ENCODE results near the gene SMPX. TPM values are rescaled to one million over a fixed set of nuclear protein-coding genes. Genes with fewer than 3 reads are reported as not detected.

Gene SMPX
- total and polyA plus RNA-seq, 3 donors from 2014 or later = 4.2 TPM; not detected in 2

GRCh38 chrX:21728276-21728968, 29.5 kb downstream of the SMPX start:
- Histone ChIP-seq H3K9me3 (no peaks in the 10 kb centered on the region), H3K36me3 (ENCODE audit: low read depth, missing control alignments) (no peaks in the 10 kb centered on the region), H3K4me3 (no peak overlapping the region), H3K27ac (no peak overlapping the region), H3K27me3 (no peaks in the 10 kb centered on the region), H3K4me1 (no peaks in the 10 kb centered on the region)
- intact Hi-C loops (cut with DNase I; ENCODE audit: low total_unique reads) = no loop called here
- TF ChIP-seq POLR2A (IDR thresholded peaks at IDR 0.05) (no peak), CTCF (IDR thresholded peaks at IDR 0.05) (no peak)
- WGBS, 2 donors = 87 to 100% methylated on average over 3 of the region's 3 CpGs
- DNase-seq = no peak

- H3K27me3 ChIP-seq = no peaks in the 10 kb centered on the region
- H3K4me3 ChIP-seq = no peak overlapping the region
- no peak for DNase-seq
- H3K27ac ChIP-seq = no peak overlapping the region
- intact Hi-C loops (cut with DNase I; ENCODE audit: low total_unique reads) = no loop called here
- H3K9me3 ChIP-seq = no peaks in the 10 kb centered on the region
- H3K36me3 ChIP-seq (ENCODE audit: low read depth, missing control alignments) = no peaks in the 10 kb centered on the region
- 51 to 62% methylated on average over 6 of the region's 6 CpGs for WGBS, 2 donors
- H3K4me1 ChIP-seq = no peaks in the 10 kb centered on the region
- no peak for TF ChIP-seq POLR2A (IDR thresholded peaks at IDR 0.05)
- no peak for TF ChIP-seq CTCF (IDR thresholded peaks at IDR 0.05)
Observed at GRCh38 chrX:21725916-21726315, 32.0 kb downstream of the SMPX start.

GRCh38 chrX:21725496-21725895, 32.4 kb downstream of the SMPX start:
- WGBS, 2 donors = 39 to 40% methylated on average over 2 of the region's 2 CpGs
- Histone ChIP-seq H3K27me3 (no peaks in the 10 kb centered on the region), H3K4me1 (no peaks in the 10 kb centered on the region), H3K4me3 (no peak overlapping the region), H3K9me3 (no peaks in the 10 kb centered on the region), H3K36me3 (ENCODE audit: low read depth, missing control alignments) (no peaks in the 10 kb centered on the region), H3K27ac (no peak overlapping the region)
- no peak for TF ChIP-seq CTCF (IDR thresholded peaks at IDR 0.05)
- no peak for TF ChIP-seq POLR2A (IDR thresholded peaks at IDR 0.05)
- no peak for DNase-seq
- intact Hi-C loops (cut with DNase I; ENCODE audit: low total_unique reads) = no loop called here

GRCh38 chrX:21723814-21724213, 34.1 kb downstream of the SMPX start:
- intact Hi-C loops (cut with DNase I; ENCODE audit: low total_unique reads) = no loop called here

More at GRCh38 chrX:21723814-21724213, 34.1 kb downstream of the SMPX start:
- no peak for DNase-seq
- TF ChIP-seq POLR2A (IDR thresholded peaks at IDR 0.05) = no peak
- TF ChIP-seq CTCF (IDR thresholded peaks at IDR 0.05) = no peak
- no peaks in the 10 kb centered on the region for H3K9me3 ChIP-seq
- no peaks in the 10 kb centered on the region for H3K36me3 ChIP-seq (ENCODE audit: low read depth, missing control alignments)
- H3K4me3 ChIP-seq = no peak overlapping the region
- no peak overlapping the region for H3K27ac ChIP-seq
- no peaks in the 10 kb centered on the region for H3K4me1 ChIP-seq
- H3K27me3 ChIP-seq = no peaks in the 10 kb centered on the region
- WGBS, 2 donors = 94 to 96% methylated on average over 3 of the region's 4 CpGs

Measured in testis (tissue), 3 donors.